HTR-8/SVneo (cell line): ENCODE results near the gene LAP3.
"Not testable (repeated sequence)": the region's sequence is repeated elsewhere in the genome, so short reads cannot be mapped to it uniquely, and the experiment has no call there.

Source experiments
- DNase-seq: peaks from one replicate; pipeline ENCODE4 v3.0.0; 2011; ENCODE audit warnings: low spot score, mixed read lengths; ENCODE audit not compliant: insufficient read length
- FAIRE-seq: peaks from 2 replicates; lab custom pipeline; 2011; peaks lifted over from hg19 to GRCh38; lab: Jason Lieb, UNC

The LAP3 gene

GRCh38 chr4:17560065-17560673, 16.8 kb upstream of the LAP3 start:
- FAIRE-seq: no peak

GRCh38 chr4:17561195-17561909, 15.6 kb upstream of the LAP3 start:
- no peak for DNase-seq
- FAIRE-seq: no peak

More at GRCh38 chr4:17560065-17560673, 16.8 kb upstream of the LAP3 start:
- no peak for DNase-seq

GRCh38 chr4:17562157-17562556, 14.8 kb upstream of the LAP3 start:
- no peak for DNase-seq
- FAIRE-seq: no peak

- FAIRE-seq (no peak), DNase-seq (no peak)
Measured at GRCh38 chr4:17565846-17566245, 11.2 kb upstream of the LAP3 start.

DNA sequence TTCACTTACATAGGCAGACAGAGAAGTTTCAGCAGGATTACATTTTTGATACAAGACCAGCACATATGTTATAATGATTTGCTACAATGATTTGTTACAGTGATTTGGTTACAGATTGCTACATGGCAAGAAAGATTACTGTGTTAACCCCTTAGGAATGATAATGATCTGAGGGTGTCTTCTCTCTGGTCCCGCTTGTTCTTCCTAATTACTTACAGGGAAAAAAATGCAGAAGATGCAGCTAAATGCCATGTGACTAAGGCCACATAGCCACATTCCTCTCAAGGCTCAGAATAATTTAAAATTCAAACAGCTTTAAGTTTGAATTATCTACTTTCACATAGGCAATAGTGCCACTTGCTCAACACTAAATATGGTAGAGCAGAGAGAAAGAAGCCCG, 9.7 kb upstream of the LAP3 start:
- FAIRE-seq (no peak), DNase-seq (no peak)

DNA sequence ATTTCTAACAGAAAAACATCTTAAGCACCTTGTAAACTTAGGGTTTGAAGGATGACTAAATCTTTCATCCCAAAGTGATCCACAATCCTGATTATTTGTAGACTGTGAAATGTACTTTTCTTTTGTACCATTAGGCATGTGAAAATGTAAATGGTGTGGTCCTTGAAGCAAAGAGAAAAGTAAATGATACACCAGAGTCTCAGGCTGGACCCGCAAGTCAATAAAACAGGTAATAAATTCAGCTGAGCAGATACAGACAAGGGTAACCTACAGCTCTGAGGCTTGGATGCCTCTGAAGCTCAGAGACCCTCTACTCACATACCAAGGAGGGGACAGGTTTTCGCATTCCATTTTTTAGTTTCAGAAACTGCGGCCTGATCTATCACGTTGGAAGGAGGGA, 2.8 kb upstream of the LAP3 start:
- FAIRE-seq (no peak), DNase-seq (no peak)

GRCh38 chr4:17575177-17575576, 1.8 kb upstream of the LAP3 start:
- DNase-seq, FAIRE-seq: not testable (repeated sequence)

- FAIRE-seq (no peak), DNase-seq (peak; percentile 12)
Measured at GRCh38 chr4:17577665-17578481, 875 bp downstream of the LAP3 start.

DNA sequence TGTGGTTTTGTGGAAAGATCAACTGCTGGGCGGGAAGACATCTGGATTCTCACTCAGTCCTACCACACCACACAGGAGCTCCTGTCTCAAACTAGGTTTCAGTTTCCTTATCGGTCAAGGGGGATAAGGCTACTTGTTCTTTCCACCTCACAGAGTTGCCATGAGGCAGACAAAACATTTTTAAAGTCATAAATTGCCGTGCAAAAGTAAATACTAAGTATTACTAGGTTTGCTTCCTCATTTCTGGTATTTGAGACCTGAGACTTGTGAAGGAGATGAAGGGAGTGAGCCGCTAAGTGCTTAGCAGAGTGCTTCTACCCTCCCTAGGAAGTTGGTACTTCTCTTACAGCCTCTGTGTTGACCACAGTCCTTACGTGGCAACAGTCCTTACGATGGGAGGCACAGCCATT, 1.5 kb downstream of the LAP3 start:
- DNase-seq (no peak), FAIRE-seq (no peak)

DNA sequence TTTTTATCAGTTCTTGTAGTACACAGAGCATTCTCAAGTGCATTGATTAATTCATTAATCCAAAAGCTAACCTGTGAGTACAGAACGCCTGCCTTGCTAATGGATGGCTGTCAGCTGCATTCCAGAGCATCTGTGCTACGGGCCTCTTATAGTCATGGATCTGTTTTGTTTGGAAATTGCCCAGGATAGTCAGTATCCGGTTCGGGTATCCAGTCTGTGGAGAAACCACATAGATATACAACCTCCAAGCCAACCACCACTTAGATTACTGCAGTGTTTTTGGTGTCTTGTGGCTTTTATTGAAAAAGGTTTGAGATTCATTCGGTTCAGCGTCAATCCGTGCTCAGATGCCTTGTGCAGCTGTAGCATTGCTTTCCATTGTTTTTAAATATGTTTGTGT, 4.0 kb downstream of the LAP3 start:
- FAIRE-seq: no peak
- DNase-seq: no peak

DNA sequence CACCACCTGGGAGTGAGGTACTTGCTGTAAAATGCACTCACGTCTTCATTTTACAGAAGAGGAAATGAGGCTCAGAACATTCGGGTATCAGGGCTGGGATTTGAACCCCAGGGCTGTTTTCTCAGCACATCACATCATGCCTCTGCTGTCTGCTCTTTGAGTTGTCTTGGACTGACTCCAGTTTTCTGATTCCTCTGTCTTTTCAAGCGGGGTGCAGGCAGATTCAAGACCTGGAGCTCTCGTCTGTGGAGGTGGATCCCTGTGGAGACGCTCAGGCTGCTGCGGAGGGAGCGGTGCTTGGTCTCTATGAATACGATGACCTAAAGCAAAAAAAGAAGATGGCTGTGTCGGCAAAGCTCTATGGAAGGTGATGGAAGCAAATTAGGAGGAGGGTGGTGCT, 6.3 kb downstream of the LAP3 start:
- no peak for DNase-seq
- FAIRE-seq: no peak

DNA sequence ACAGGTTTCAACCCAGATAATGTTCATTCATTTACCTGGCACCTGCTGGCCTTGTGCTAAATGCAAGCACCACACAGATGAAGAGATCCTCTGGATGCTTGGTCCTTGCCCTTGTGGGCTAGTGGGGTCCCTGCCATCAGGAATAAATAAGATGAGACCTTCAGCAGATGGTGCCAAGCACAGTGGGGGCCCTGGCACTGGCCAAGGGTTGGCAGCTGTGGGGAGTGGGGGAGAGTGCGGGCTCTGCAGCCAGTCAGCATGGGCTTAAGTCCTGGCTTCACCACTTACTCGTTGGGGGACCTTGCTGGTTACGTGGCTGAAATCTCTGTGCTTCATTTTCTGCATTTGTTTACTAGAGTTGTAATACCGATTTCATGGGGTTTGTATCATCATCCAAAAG, 6.9 kb downstream of the LAP3 start:
- no peak for FAIRE-seq

DNA sequence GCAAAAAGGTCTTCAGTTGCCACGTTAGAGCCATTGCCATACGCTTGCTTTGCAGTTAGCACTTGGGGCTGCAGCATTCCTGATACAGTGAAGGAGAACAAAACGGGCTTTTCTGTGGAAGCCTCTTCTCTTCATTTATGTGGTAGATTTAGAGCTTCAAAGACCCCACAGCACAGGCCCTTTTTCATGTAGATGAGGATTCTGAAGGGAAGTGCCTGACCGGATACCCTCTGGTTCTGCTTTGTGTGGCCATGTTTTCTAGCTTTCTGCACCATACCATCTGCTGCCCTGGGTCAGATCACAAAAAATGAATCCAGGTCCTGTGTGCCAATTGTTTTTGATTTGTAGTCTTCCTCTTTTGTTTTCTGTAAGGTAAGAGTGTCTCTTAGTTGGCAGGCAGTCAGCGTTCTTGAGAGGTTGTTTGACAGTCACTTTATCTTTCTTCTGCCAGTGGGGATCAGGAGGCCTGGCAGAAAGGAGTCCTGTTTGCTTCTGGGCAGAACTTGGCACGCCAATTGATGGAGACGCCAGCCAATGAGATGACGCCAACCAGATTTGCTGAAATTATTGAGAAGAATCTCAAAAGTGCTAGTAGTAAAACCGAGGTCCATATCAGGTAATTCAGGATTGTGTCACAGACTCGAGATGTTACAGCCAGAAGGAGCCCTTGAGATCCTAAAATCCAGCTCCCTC, 7.7 kb downstream of the LAP3 start:
- FAIRE-seq: no peak
- DNase-seq: no peak

More for the DNA sequence above, 6.9 kb downstream of the LAP3 start:
- no peak for DNase-seq

DNA sequence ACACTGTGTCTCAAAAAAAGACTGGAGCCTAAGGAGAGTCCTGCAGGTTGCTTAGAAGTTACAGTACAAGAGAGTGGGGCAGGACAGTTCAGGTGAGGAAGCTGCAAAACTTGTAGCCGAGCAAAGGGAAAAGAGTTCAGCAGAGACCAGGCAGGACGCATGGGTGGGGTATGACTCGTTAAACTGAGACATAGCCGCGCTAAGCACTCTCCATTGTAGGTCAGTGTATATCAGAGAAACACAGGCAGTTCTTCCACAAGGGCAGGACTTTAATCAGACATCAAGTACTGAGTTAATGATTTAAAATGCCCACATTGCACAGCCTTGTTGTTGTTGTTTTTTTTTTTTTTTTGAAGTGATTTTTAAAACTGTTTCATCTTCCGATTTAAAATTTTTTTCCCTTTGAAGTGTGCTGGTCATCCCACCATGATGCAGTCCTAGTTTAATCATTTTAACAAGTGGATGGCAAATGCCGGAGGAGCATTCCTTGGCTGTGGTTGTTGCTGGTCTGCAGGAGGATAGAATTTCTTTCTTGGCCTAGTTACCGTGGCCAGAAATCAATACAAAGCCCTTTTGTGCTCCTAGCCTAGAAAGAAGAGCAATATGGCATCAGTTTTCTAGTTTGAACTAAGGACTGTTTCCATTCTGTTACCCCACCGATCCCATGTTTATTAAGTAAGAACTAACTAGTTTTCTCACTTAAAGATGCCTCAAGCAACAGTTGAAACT, 10.3 kb downstream of the LAP3 start:
- FAIRE-seq: no peak
- no peak for DNase-seq

DNA sequence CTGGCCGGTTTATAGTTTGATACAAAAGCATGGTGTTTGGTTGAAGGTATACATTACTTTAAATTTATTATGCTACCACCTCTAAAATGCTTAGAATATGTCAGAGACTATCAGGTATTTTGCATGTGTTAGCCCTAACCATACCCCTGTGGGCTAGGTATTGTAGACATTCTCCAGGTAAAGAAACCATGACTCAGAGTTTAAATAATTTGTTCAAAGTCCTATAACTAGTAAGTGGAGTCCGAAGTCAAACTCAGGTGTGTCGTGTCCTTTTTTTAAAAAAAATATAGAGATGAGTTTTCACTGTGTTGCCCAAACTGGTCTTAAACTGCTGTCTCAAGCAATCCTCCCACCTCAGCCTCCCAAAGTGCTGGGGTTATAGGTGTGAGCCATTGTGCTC, 12.4 kb downstream of the LAP3 start:
- FAIRE-seq (no peak), DNase-seq (no peak)

- no peak for DNase-seq
- no peak for FAIRE-seq
Measured at GRCh38 chr4:17595471-17596005, 18.5 kb downstream of the LAP3 start.

DNA sequence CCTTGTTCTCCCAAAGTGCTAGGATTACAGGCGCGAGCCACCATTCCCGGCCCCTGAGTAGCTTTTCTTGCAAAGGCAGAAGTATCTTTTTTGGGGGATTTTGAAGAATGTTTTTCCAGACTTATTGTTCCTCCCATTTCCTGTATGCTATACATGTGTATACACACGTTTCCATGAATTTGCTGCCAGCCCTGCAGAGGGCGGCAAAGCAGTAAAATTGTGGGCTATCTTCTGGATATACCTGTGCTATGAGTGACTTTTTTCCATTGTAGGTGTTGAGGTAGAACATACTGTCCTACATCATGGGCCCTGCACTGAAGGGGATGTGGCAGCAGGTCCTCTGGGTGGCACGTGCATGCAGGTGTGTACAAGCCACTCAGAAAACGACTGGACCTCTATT, 20.5 kb downstream of the LAP3 start:
- FAIRE-seq (no peak), DNase-seq (peak; percentile 21)

- FAIRE-seq (no peak), DNase-seq (no peak)
Measured at GRCh38 chr4:17599826-17600225, 22.8 kb downstream of the LAP3 start.

DNA sequence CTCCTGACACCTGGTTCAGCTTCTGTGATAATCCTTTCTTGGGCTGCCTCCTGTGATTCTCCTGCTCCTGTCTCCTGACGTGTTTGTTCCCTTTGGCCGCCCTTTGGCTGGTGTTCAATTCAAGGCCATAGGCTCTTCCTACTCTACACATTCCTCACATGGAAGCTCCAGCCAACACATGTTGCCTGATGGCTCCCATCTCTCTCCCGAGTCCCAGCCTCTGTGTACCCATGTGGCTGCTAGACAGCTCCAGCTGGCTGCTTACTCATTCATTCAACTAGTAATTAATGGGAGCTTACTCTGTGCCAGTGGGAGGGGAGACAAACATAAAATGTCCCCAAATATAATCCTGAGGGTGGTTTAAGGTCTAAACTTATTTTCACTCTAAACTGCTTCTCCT, 28.2 kb downstream of the LAP3 start:
- FAIRE-seq (no peak), DNase-seq (no peak)
